HEK293 (cell line): ENCODE results near the gene NRSN2.

Experiments used
- CTCF ChIA-PET: fragments of 350-600 bp; formaldehyde crosslinking; extraction: SDS; loops from one replicate; lab custom pipeline; 2021; ENCODE audit warnings: antibody characterized with exemption; lab: Yijun Ruan, JAX
- POLR2A ChIA-PET: fragments of 300-600 bp; formaldehyde crosslinking; extraction: SDS; loops from one replicate; lab custom pipeline; 2020; ENCODE audit warnings: antibody characterized with exemption, inconsistent platforms; lab: Yijun Ruan, JAX
- H3K27ac ChIP-seq: fragments of 200-500 bp; sonication (Bioruptor generic); 2 replicates; pipeline ENCODE4 v1.5.1; 2014; ENCODE audit warnings: low read depth, low read length, control low read depth, inconsistent platforms; ENCODE audit errors: extremely low read depth
- H3K36me3 ChIP-seq, 2 experiments: fragments of 200-500 bp in 1 of 2; sonication (Bioruptor generic) in 1 of 2; 1 replicate in 1 of 2; 2 replicates in 1 of 2; pipeline ENCODE4 v1.5.1; 2014 to 2017; ENCODE audit warnings: inconsistent platforms in 2 of 2, low read length in 2 of 2; ENCODE audit not compliant: control insufficient read depth in 2 of 2, insufficient read depth in 1 of 2
- H3K4me1 ChIP-seq: fragments of 200-500 bp; sonication (Bioruptor generic); 2 replicates; pipeline ENCODE4 v1.5.1; 2014; ENCODE audit warnings: mild to moderate bottlenecking, low read length, inconsistent platforms; ENCODE audit not compliant: control insufficient read depth, insufficient read depth
- H3K4me3 ChIP-seq: 2 replicates; pipeline ENCODE4 v1.5.1; 2011; ENCODE audit warnings: low read depth, mild to moderate bottlenecking, control low read depth, low read length, moderate library complexity
- H3K9me3 ChIP-seq: fragments of 200-500 bp; sonication (Bioruptor generic); 2 replicates; pipeline ENCODE4 v1.5.1; 2014; ENCODE audit warnings: low read depth, low read length, inconsistent platforms; ENCODE audit not compliant: control insufficient read depth, insufficient read depth
- FEZF1 ChIP-seq: fragments of 450-650 bp; formaldehyde crosslinking; IDR thresholded peaks from 2 replicates; pipeline ENCODE4 v1.5.1; 2016; ENCODE audit warnings: missing biosample characterization, missing genetic modification characterization
- GLIS1 ChIP-seq: fragments of 450-650 bp; formaldehyde crosslinking; IDR thresholded peaks from 2 replicates; pipeline ENCODE4 v1.5.1; 2016; ENCODE audit warnings: missing biosample characterization, missing genetic modification characterization
- HOXD13 ChIP-seq: sonication (generic); formaldehyde crosslinking; IDR thresholded peaks from 2 replicates; pipeline ENCODE4 v1.8.0; 2022; ENCODE audit warnings: missing genetic modification reagents, borderline replicate concordance
- KLF16 ChIP-seq: fragments of 450-650 bp; formaldehyde crosslinking; IDR thresholded peaks from 2 replicates; pipeline ENCODE4 v1.5.1; 2017; ENCODE audit warnings: missing biosample characterization, missing genetic modification characterization
- KLF7 ChIP-seq: fragments of 450-650 bp; formaldehyde crosslinking; IDR thresholded peaks from 2 replicates; pipeline ENCODE4 v1.5.1; 2016; ENCODE audit warnings: missing biosample characterization, missing genetic modification characterization, borderline replicate concordance
- PRDM4 ChIP-seq: fragments of 450-650 bp; formaldehyde crosslinking; IDR thresholded peaks from 2 replicates; pipeline ENCODE4 v1.5.1; 2017; ENCODE audit warnings: missing biosample characterization, missing genetic modification characterization
- TSHZ1 ChIP-seq: fragments of 450-650 bp; formaldehyde crosslinking; IDR thresholded peaks from 2 replicates; pipeline ENCODE4 v1.5.1; 2016; ENCODE audit warnings: missing biosample characterization, missing genetic modification characterization, borderline replicate concordance
- ZBTB21 ChIP-seq: fragments of 450-650 bp; formaldehyde crosslinking; IDR thresholded peaks from 2 replicates; pipeline ENCODE4 v1.5.1; 2017; ENCODE audit warnings: missing biosample characterization, missing genetic modification characterization
- ZNF114 ChIP-seq: fragments of 450-650 bp; formaldehyde crosslinking; IDR thresholded peaks from 2 replicates; pipeline ENCODE4 v1.5.0; 2017; ENCODE audit warnings: missing biosample characterization, missing genetic modification characterization
- ZNF19 ChIP-seq: fragments of 450-650 bp; formaldehyde crosslinking; IDR thresholded peaks from 2 replicates; pipeline ENCODE4; 2016; ENCODE audit warnings: missing biosample characterization, missing genetic modification characterization, low read depth
- ZNF211 ChIP-seq: fragments of 450-650 bp; formaldehyde crosslinking; IDR thresholded peaks from 2 replicates; pipeline ENCODE4 v1.5.1; 2016; ENCODE audit warnings: low read depth, missing biosample characterization, missing genetic modification characterization
- ZNF223 ChIP-seq: fragments of 450-650 bp; formaldehyde crosslinking; IDR thresholded peaks from 2 replicates; pipeline ENCODE4 v1.5.1; 2016; ENCODE audit warnings: missing biosample characterization, missing genetic modification characterization
- ZNF398 ChIP-seq: fragments of 450-650 bp; formaldehyde crosslinking; IDR thresholded peaks from 2 replicates; pipeline ENCODE4 v1.5.1; 2017; ENCODE audit warnings: missing biosample characterization, missing genetic modification characterization
- ZNF610 ChIP-seq: fragments of 450-650 bp; formaldehyde crosslinking; IDR thresholded peaks from 2 replicates; pipeline ENCODE4 v1.5.1; 2016; ENCODE audit warnings: missing biosample characterization, missing genetic modification characterization, borderline replicate concordance
- ZNF626 ChIP-seq: fragments of 450-650 bp; sonication (Bioruptor Pico); formaldehyde crosslinking; IDR thresholded peaks from 2 replicates; pipeline ENCODE4 v1.5.1; 2018; ENCODE audit warnings: missing biosample characterization, missing genetic modification characterization, inconsistent platforms
- ZNF670 ChIP-seq: fragments of 450-650 bp; formaldehyde crosslinking; IDR thresholded peaks from 2 replicates; pipeline ENCODE4 v1.5.1; 2016; ENCODE audit warnings: missing biosample characterization, missing genetic modification characterization, low read depth
- ZSCAN18 ChIP-seq: fragments of 450-650 bp; formaldehyde crosslinking; IDR thresholded peaks from 2 replicates; pipeline ENCODE4 v1.5.1; 2016; ENCODE audit warnings: missing biosample characterization, missing genetic modification characterization
- TF ChIP-seq, protein P1 (sequence below): fragments of 450-650 bp; formaldehyde crosslinking; conservative IDR thresholded peaks from 2 replicates; pipeline ENCODE4 v1.5.1; 2016; ENCODE audit warnings: low read depth, missing biosample characterization, missing genetic modification characterization
- TF ChIP-seq, protein P2 (sequence below): fragments of 450-650 bp; formaldehyde crosslinking; IDR thresholded peaks from 2 replicates; pipeline ENCODE4 v1.5.1; 2016; ENCODE audit warnings: missing biosample characterization, missing genetic modification characterization

NRSN2 gene

DNA sequence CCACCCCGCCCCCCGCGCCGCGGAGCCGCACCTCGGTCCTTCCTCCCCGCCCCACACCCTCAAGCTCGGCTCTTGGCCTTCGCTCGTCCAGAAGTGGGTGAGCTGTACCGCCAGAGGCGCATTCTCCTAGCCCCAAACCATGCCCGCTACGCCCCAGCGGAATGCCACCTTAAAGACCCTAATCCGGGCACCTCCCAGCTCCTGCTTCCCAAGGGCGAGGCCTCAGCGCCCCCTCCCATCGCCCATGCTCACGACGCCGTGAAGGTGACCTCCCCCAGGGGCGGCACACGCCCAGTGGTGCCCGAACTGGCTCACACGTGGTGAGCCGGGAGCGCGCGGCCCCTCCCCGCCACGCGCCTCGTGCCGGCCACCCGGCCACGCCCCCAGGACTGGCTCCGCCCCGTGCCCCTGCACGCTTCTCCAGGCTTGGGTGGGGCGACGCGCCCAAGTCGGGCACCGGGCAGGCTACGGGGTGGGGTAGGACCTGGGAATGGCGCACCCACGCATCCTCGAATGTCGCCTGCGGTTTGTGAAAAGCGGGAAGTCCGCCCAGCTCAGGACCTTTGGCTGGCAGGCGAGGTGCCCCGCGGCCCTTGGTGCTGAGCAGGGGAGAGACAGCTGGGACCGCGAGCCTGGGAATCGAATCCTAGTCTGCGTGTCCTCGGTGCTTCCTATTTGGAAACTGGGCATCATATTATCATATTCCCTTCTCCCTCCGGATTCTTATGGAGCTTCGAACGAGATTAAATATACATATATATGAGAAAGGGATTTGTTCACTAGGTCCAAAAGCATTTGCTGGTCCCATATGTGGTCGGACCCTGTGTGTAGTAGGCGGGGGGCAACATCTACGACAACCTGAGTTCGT is 22.5 kb upstream of the NRSN2 start:
- Histone ChIP-seq H3K36me3 (peaks cover 0 to 5% of the 10 kb centered on the region in 2 experiments; a peak in 1 of 3 replicates), H3K4me3 (peak overlapping the region; percentile 43), H3K4me1 (peaks cover 10% of the 10 kb centered on the region), H3K9me3 (no peaks in the 10 kb centered on the region; the same call in 1 of the 2 replicates), H3K27ac (peak overlapping the region; percentile 99)
- POLR2A ChIA-PET, result interaction anchor here (0.6 to 5.6 kb wide), 9 partner anchors 12 to 220 kb away, joined by 3 to 74 read pairs (median 4); partner anchors contain the start of genes CSNK2A1, NRSN2 and ZCCHC3
- CTCF ChIA-PET, result interaction anchor here (0.5 to 2.1 kb wide), 6 partner anchors 13 to 410 kb away, joined by 3 to 8 read pairs (median 3); no protein-coding TSS in a partner anchor
- TF ChIP-seq KLF16, result peak; percentile 89
- TF ChIP-seq, protein P1, sequence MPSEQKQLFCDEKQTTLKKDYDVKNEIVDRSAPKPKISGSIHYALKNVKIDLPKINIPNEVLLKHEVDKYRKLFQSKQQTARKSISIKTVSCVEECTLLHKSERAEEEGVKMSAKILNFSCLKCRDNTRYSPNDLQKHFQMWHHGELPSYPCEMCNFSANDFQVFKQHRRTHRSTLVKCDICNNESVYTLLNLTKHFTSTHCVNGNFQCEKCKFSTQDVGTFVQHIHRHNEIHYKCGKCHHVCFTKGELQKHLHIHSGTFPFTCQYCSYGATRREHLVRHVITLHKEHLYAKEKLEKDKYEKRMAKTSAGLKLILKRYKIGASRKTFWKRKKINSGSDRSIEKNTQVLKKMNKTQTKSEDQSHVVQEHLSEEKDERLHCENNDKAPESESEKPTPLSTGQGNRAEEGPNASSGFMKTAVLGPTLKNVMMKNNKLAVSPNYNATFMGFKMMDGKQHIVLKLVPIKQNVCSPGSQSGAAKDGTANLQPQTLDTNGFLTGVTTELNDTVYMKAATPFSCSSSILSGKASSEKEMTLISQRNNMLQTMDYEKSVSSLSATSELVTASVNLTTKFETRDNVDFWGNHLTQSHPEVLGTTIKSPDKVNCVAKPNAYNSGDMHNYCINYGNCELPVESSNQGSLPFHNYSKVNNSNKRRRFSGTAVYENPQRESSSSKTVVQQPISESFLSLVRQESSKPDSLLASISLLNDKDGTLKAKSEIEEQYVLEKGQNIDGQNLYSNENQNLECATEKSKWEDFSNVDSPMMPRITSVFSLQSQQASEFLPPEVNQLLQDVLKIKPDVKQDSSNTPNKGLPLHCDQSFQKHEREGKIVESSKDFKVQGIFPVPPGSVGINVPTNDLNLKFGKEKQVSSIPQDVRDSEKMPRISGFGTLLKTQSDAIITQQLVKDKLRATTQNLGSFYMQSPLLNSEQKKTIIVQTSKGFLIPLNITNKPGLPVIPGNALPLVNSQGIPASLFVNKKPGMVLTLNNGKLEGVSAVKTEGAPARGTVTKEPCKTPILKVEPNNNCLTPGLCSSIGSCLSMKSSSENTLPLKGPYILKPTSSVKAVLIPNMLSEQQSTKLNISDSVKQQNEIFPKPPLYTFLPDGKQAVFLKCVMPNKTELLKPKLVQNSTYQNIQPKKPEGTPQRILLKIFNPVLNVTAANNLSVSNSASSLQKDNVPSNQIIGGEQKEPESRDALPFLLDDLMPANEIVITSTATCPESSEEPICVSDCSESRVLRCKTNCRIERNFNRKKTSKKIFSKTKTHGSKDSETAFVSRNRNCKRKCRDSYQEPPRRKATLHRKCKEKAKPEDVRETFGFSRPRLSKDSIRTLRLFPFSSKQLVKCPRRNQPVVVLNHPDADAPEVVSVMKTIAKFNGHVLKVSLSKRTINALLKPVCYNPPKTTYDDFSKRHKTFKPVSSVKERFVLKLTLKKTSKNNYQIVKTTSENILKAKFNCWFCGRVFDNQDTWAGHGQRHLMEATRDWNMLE (tag by site-specific recombination), result no peak
- TF ChIP-seq, protein P2, sequence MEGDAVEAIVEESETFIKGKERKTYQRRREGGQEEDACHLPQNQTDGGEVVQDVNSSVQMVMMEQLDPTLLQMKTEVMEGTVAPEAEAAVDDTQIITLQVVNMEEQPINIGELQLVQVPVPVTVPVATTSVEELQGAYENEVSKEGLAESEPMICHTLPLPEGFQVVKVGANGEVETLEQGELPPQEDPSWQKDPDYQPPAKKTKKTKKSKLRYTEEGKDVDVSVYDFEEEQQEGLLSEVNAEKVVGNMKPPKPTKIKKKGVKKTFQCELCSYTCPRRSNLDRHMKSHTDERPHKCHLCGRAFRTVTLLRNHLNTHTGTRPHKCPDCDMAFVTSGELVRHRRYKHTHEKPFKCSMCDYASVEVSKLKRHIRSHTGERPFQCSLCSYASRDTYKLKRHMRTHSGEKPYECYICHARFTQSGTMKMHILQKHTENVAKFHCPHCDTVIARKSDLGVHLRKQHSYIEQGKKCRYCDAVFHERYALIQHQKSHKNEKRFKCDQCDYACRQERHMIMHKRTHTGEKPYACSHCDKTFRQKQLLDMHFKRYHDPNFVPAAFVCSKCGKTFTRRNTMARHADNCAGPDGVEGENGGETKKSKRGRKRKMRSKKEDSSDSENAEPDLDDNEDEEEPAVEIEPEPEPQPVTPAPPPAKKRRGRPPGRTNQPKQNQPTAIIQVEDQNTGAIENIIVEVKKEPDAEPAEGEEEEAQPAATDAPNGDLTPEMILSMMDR, result peak; percentile 87
- 0 out of 2 replicates have a peak, but pooled peaks have one; percentile 65 for TF ChIP-seq PRDM4
- TF ChIP-seq ZNF610 (tag by site-specific recombination), result peak; percentile 61; the same call in 1 of the 2 replicates
- TF ChIP-seq ZNF626 (tag by site-specific recombination), result no peak
- TF ChIP-seq TSHZ1 (tag by site-specific recombination), result peak; percentile 15; the same call in 1 of the 2 replicates
- TF ChIP-seq GLIS1 (tag by site-specific recombination), result peak; percentile 96
- peak; percentile 97 for TF ChIP-seq KLF7 (tag by site-specific recombination)
- no peak for TF ChIP-seq HOXD13 (CRISPR knock-in tag)
- TF ChIP-seq ZNF114, result no peak
- TF ChIP-seq ZNF211 (tag by site-specific recombination), result no peak
- TF ChIP-seq ZNF223 (tag by site-specific recombination), result no peak
- TF ChIP-seq ZNF398 (tag by site-specific recombination), result peak; percentile 80
- TF ChIP-seq ZNF19 (tag by site-specific recombination), result no peak
- TF ChIP-seq ZBTB21 (tag by site-specific recombination), result no peak
- TF ChIP-seq ZSCAN18 (tag by site-specific recombination), result no peak
- peak; percentile 38; the same call in 1 of the 2 replicates for TF ChIP-seq FEZF1 (tag by site-specific recombination)
- no peak for TF ChIP-seq ZNF670
